Spleen (tissue), 11 donors: ENCODE data around the gene SCUBE1. TPM values are rescaled to one million over a fixed set of nuclear protein-coding genes. Genes with fewer than 3 reads are reported as not detected.
A peak's percentile ranks its signal among the peaks of the same experiment; 100 is the strongest.

Experiments used
- DNase-seq: peaks from one replicate; pipeline ENCODE4 v3.0.0-alpha.2; 2020
- H3K27ac ChIP-seq, 8 donors: fragments of 200-600 bp; sonication (generic) in 7 of 8; 1 replicate in 4 of 8; 2 replicates in 4 of 8; pipeline versions ENCODE4 v1.5.0 to v1.8.0; 2016 to 2021; ENCODE audit warnings: inconsistent platforms in 4 of 8, mild to moderate bottlenecking in 4 of 8, moderate library complexity in 1 of 8
- H3K27me3 ChIP-seq, 7 donors: fragments of 200-600 bp; sonication (generic) in 6 of 7; replicated peaks in 1 of 7; 1 replicate in 4 of 7; 2 replicates in 3 of 7; pipeline versions ENCODE4 v1.5.0 to v1.8.0; 2016 to 2021; ENCODE audit warnings: inconsistent platforms in 3 of 7, mild to moderate bottlenecking in 1 of 7
- H3K36me3 ChIP-seq, 6 donors: fragments of 200-600 bp; sonication (generic) in 5 of 6; 1 replicate in 4 of 6; 2 replicates in 2 of 6; pipeline versions ENCODE4 v1.5.0 to v1.8.0; 2016 to 2021; ENCODE audit warnings: inconsistent platforms in 2 of 6
- H3K4me1 ChIP-seq, 6 donors: fragments of 200-600 bp; sonication (generic) in 5 of 6; 1 replicate in 3 of 6; 2 replicates in 3 of 6; pipeline versions ENCODE4 v1.5.0 to v1.8.0; 2016 to 2021; ENCODE audit warnings: inconsistent platforms in 3 of 6
- H3K4me3 ChIP-seq, 8 donors: fragments of 200-600 bp; sonication (generic) in 7 of 8; 1 replicate in 4 of 8; 2 replicates in 4 of 8; pipeline versions ENCODE4 v1.5.0 to v1.8.0; 2016 to 2021; ENCODE audit warnings: inconsistent platforms in 4 of 8, mild to moderate bottlenecking in 4 of 8, moderate library complexity in 2 of 8
- H3K9me3 ChIP-seq, 8 donors: fragments of 200-600 bp; sonication (generic) in 7 of 8; 1 replicate in 4 of 8; 2 replicates in 4 of 8; pipeline versions ENCODE4 v1.5.0 to v1.8.0; 2016 to 2021; ENCODE audit warnings: inconsistent platforms in 4 of 8
- CTCF ChIP-seq, 11 experiments: fragments of 200-600 bp in 7 of 11; fragments of 450-650 bp in 4 of 11; sonication (generic) in 4 of 11; IDR thresholded peaks in 8 of 11; conservative IDR thresholded peaks in 3 of 11; 1 replicate in 7 of 11; 2 replicates in 4 of 11; pipeline versions ENCODE4 v1.4.0 to v1.8.0; 2016 to 2021; ENCODE audit warnings: antibody characterized with exemption in 11 of 11, inconsistent platforms in 4 of 11, mild to moderate bottlenecking in 1 of 11
- POLR2A ChIP-seq, 3 donors: fragments of 450-650 bp; IDR thresholded peaks; one replicate each; pipeline ENCODE4 v1.5.1; 2017; ENCODE audit warnings: antibody characterized with exemption in 3 of 3, mild to moderate bottlenecking in 1 of 3
- POLR2AphosphoS5 ChIP-seq, 3 donors: sonication (generic); formaldehyde crosslinking; IDR thresholded peaks; one replicate each; pipeline ENCODE4 v1.5.1; 2017; ENCODE audit warnings: antibody characterized with exemption in 3 of 3
- WGBS, 5 donors: extraction: QIAGEN DNeasy Blood & Tissue Kit in 3 of 5; methylation state at CpG; one replicate each; pipeline versions ENCODE4 v1.1.5 to v1.1.7; 2013 to 2018; 5-methylcytosine and 5-hydroxymethylcytosine counted together
- intact Hi-C: fragments of 100-400 bp; cut with DNase I; formaldehyde crosslinking; loops from one replicate; pipeline ENCODE4 v1.15.0; 2023; ENCODE audit warnings: low total_unique reads
- polyA plus RNA-seq, 3 donors: library from polyadenylated mRNA; stranded (reverse); fragments of 200-250 nt; gene quantifications; one replicate each; pipeline ENCODE4 v1.2.1, GENCODE V29; 2013
- total RNA-seq, 7 donors: library from RNA; depleted of rRNA in 3 of 7; stranded (reverse); fragments of >200 nt in 3 of 7; fragmentation: NEBNext Ultra II Directional in 4 of 7; extraction: Animal tissue kit (Norgen Biotek cat#: 25700) in 4 of 7; gene quantifications; one replicate each; pipeline versions ENCODE4 v1.1.0 to v1.2.1, GENCODE V29; 2016 to 2021
- donor health status: healthy with polysubstance abuse.
- donor health status: DM: no; HTN: no; CAD: no; lungs with moderate emphysema.
- donor health status: DM: no; HTN: no; CAD: no.
- donor health status: Bipolar disorder and iron deficiency.
- donor health status: healthy.
- donor health status: DM: no; HTN: no; CAD: no.
- donor health status: DM: yes; HTN: yes; CAD: no.

The SCUBE1 gene
- total and polyA plus RNA-seq, 10 donors = 0.46 to 43.5 (median 15.9) TPM

DNA sequence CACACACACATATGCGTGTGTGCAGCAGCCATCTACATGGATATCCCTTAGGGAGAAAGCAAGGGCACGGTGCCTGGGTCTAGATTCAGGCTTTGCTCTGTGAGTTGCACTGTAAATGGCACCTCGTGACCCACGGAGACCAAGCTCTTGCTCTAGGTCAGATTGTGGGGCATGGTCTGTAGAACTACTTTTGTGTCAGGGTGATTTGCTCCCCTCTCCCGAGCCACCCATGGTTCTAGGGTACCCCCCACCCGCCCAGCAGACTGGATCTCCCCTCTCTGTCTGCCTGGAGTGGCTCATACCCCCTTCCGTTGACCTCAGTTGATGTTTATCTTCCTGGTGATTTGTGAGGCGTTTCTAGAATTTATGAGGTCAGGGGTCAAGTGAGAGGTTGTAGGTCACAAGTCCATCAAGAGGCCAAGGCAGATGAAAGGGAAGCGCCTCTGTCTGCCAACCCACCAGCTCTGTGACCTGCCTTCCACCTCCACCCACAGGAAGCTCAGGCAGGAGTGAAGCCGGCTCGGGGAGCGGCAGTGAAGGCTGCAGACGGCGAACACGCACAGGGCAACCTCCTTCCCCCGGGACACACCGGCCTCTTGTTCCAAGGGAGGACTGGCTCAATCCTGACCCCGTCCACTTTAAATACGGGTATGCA is 80.1 kb downstream of the SCUBE1 start:
- H3K4me3 ChIP-seq = peak overlapping the region in 6 of 8 donors; percentile 1 to 60 (median 10)
- WGBS, 5 donors = 21 to 27% (median 24%) methylated on average over 17 to 19 of the region's 19 CpGs
- intact Hi-C loops = no loop called here
- no peaks in the 10 kb centered on the region for H3K9me3 ChIP-seq
- peak; percentile 88 for DNase-seq
- H3K36me3 ChIP-seq = no peaks in the 10 kb centered on the region
- peaks cover 24 to 61% (median 40%) of the 10 kb centered on the region in 6 donors for H3K4me1 ChIP-seq
- H3K27me3 ChIP-seq = peaks cover 0 to 29% (median 0%) of the 10 kb centered on the region in 7 donors
- peak overlapping the region; percentile 17 to 81 (median 64) for H3K27ac ChIP-seq
- peak in 2 of 3 donors; percentile 74 to 79 for TF ChIP-seq POLR2AphosphoS5 (IDR thresholded peaks at IDR 0.05)
- TF ChIP-seq CTCF (IDR thresholded peaks at IDR 0.05 in 8 of 11, conservative IDR thresholded peaks at IDR 0.05 in 3 of 11) = no peak

- peaks cover 29 to 84% (median 44%) of the 10 kb centered on the region in 6 donors for H3K4me1 ChIP-seq
- intact Hi-C loops = loop anchor here (2.0 kb wide), 1 partner anchor 24 kb away; no protein-coding TSS in a partner anchor
- peak overlapping the region in 5 of 8 donors; percentile 16 to 61 (median 35) for H3K27ac ChIP-seq
- H3K27me3 ChIP-seq = peaks cover 0 to 54% (median 0%) of the 10 kb centered on the region in 7 donors
- TF ChIP-seq POLR2A (IDR thresholded peaks at IDR 0.05) (no peak), CTCF (IDR thresholded peaks at IDR 0.05 in 8 of 11, conservative IDR thresholded peaks at IDR 0.05 in 3 of 11) (no peak), POLR2AphosphoS5 (IDR thresholded peaks at IDR 0.05) (peak in 2 of 3 donors; percentile 61 to 65)
- no peaks in the 10 kb centered on the region for H3K36me3 ChIP-seq
- 62 to 86% (median 77%) methylated on average over 11 to 17 of the region's 17 CpGs for WGBS, 5 donors
- H3K4me3 ChIP-seq = no peak overlapping the region
- DNase-seq = no peak
- H3K9me3 ChIP-seq = no peaks in the 10 kb centered on the region
Measured at GRCh38 chr22:43260331-43261231, 82.6 kb downstream of the SCUBE1 start.

GRCh38 chr22:43257961-43258360 is 85.2 kb downstream of the SCUBE1 start:
- Histone ChIP-seq H3K4me3 (no peak overlapping the region), H3K36me3 (no peaks in the 10 kb centered on the region), H3K9me3 (no peaks in the 10 kb centered on the region), H3K27ac (no peak overlapping the region), H3K4me1 (peaks cover 7 to 59% (median 20%) of the 10 kb centered on the region in 6 donors), H3K27me3 (peaks cover 0 to 48% (median 0%) of the 10 kb centered on the region in 7 donors)
- no peak for DNase-seq
- WGBS, 5 donors = 55 to 81% (median 69%) methylated on average over 14 to 20 of the region's 20 CpGs
- intact Hi-C loops = no loop called here
- TF ChIP-seq POLR2A (IDR thresholded peaks at IDR 0.05) (no peak), POLR2AphosphoS5 (IDR thresholded peaks at IDR 0.05) (no peak), CTCF (IDR thresholded peaks at IDR 0.05 in 8 of 11, conservative IDR thresholded peaks at IDR 0.05 in 3 of 11) (no peak)
